ENCODE results near the gene CBFA2T2.
"Not testable (repeated sequence)": the region's sequence is repeated elsewhere in the genome, so short reads cannot be mapped to it uniquely, and the experiment has no call there.

CBFA2T2 gene

DNA sequence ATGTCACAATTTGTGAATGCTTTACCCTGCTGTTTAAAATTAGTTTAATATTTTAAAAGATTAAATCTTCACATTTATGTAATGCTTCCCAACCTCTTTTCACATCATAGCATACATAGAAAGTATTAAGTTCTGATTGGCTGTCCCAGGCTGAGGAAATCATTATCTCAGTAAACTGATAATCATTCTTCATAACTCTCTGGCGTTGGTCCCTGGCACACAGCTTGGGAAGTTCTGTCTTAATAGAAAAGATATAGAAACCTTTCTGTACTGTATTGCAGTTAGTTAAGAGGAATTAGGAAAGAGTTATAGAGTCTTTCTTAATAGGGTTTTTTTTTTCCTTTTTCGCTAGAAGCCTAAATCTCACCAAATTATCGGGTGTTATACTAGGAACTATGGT is 85.4 kb downstream of the CBFA2T2 start:
- no peak overlapping the region for H3K27ac Mint-ChIP-seq
- H3K4me1 Mint-ChIP-seq (ENCODE audit: low read depth): peaks cover 13% of the 10 kb centered on the region
- no peak for DNase-seq (ENCODE audit: low spot score)
- H3K4me3 Mint-ChIP-seq: no peak overlapping the region
- H3K9me3 Mint-ChIP-seq: no peaks in the 10 kb centered on the region
- H3K27me3 Mint-ChIP-seq (ENCODE audit: low read depth): no peaks in the 10 kb centered on the region
- H3K36me3 Mint-ChIP-seq (ENCODE audit: low read depth): peaks cover 2% of the 10 kb centered on the region

DNA sequence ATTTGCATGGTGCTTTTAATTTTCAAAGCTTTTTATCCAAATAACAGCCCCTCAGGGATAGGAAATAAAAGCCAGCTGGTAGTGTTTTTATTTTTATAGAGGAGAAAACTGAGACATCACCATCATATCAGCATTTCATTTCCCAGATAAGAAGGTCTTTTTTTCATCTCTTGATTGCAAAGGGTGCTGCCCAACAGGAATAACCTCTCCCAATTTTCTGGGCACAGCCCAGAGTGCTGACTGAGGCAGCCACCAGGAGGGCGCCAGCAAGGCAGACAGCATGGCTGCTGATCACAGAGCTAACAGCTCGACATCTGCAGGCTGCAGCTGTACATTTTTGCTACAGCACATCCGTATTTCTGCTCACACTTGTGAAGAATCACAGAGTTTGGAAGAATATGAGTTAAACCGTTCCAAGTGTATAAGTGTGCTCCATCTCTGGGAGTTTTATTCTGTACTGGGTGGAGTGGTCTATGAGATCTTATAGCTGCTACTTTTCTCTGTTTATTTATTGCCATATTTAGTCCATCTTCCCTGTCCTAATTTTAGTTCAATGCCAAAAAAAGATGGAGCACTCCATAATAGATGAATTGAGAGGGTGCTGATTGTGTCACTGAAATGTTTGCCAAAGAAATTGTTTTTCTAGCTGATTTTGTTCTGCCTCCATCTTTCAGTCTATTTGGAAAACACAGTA is 86.7 kb downstream of the CBFA2T2 start:
- Mint-ChIP-seq H3K4me3 (no peak overlapping the region), H3K36me3 (ENCODE audit: low read depth) (peaks cover 2% of the 10 kb centered on the region), H3K4me1 (ENCODE audit: low read depth) (peaks cover 5% of the 10 kb centered on the region), H3K27me3 (ENCODE audit: low read depth) (no peaks in the 10 kb centered on the region), H3K27ac (no peak overlapping the region), H3K9me3 (no peaks in the 10 kb centered on the region)
- no peak for DNase-seq (ENCODE audit: low spot score)

DNA sequence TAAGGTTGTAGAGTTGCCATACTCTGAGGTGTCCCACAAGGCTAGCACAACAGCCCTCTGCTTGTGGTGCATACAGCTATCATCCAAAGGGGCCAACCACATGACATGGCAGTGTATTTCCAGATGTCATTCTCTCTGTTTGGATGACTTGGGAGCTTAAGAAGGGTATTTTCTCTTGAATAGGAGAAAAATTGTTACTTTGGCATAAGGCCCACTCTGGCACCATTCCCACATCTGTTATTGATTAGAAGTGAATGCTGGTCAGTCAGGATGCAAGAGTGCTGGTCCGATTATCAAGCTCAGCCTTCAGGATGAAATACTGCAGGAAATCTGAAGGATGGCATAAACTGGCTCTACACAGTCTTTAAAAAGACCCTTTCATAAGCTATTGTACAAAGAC is 88.6 kb downstream of the CBFA2T2 start:
- Mint-ChIP-seq H3K36me3 (ENCODE audit: low read depth) (peaks cover 2% of the 10 kb centered on the region), H3K4me3 (no peak overlapping the region), H3K4me1 (ENCODE audit: low read depth) (no peaks in the 10 kb centered on the region), H3K27me3 (ENCODE audit: low read depth) (no peaks in the 10 kb centered on the region), H3K9me3 (no peaks in the 10 kb centered on the region), H3K27ac (no peak overlapping the region)
- no peak for DNase-seq (ENCODE audit: low spot score)

DNA sequence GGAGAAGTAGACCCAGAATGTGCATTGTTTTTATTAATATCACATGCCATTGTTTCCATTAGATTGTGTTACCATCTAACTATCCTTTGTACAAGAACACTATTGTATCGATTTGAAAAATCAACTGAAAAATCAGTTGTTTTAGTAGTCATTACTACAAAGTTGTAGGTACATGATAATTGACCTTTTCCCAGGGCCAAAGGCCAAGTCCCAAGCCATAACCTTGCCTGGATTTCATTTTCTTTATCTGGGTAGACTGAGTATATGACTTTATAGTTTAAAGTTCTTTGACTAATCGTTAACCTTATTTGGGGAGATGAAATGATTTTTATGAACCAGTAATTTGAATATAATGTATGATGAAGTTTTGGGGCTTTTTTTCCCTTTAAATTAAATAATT is 93.2 kb downstream of the CBFA2T2 start:
- Mint-ChIP-seq H3K9me3 (no peaks in the 10 kb centered on the region), H3K27me3 (ENCODE audit: low read depth) (no peaks in the 10 kb centered on the region), H3K4me3 (no peak overlapping the region), H3K27ac (no peak overlapping the region), H3K4me1 (ENCODE audit: low read depth) (no peaks in the 10 kb centered on the region), H3K36me3 (ENCODE audit: low read depth) (no peaks in the 10 kb centered on the region)
- no peak for DNase-seq (ENCODE audit: low spot score)

DNA sequence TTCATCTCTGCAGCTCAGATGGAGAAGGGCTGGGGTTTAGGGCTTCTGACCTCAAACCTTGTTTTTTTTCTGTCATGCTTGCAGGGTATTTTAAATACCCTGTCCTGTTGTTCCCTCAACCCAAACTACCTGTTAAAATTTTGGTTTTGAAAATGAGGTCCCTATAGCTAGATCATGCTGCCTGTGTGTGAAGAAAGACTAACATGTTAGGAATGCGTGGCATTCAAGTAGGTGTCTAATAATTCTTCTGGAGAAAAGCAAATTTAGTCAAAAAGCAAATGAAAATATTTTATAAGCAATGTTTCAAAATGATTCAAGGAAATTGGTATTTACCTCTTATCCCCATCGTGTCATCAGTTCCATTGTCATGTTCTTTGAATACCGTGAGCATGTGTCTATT is 95.1 kb downstream of the CBFA2T2 start:
- H3K27me3 Mint-ChIP-seq (ENCODE audit: low read depth): no peaks in the 10 kb centered on the region
- no peak overlapping the region for H3K27ac Mint-ChIP-seq
- H3K4me1 Mint-ChIP-seq (ENCODE audit: low read depth): no peaks in the 10 kb centered on the region
- no peak for DNase-seq (ENCODE audit: low spot score)
- no peaks in the 10 kb centered on the region for H3K36me3 Mint-ChIP-seq (ENCODE audit: low read depth)
- no peaks in the 10 kb centered on the region for H3K9me3 Mint-ChIP-seq
- H3K4me3 Mint-ChIP-seq: no peak overlapping the region

DNA sequence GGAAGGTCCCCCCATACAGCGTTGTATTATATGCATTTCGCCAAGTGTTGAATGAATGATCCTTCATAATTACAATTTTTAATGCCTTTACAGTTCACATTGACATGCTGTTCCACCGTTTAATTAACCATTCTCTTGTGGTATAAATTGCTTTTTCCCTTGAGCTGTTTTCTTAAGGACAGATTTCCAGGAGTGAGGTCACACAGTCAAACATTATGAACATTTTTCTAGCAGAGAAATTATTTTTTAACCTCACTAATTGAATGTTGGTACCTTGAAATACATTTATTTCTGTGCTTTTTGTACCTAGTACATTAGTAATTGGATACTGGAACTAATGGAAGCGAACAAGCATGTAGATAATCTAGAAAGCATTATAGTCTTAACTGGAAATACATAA is 95.5 kb downstream of the CBFA2T2 start:
- Mint-ChIP-seq H3K4me1 (ENCODE audit: low read depth) (no peaks in the 10 kb centered on the region), H3K36me3 (ENCODE audit: low read depth) (no peaks in the 10 kb centered on the region), H3K27me3 (ENCODE audit: low read depth) (no peaks in the 10 kb centered on the region), H3K4me3 (no peak overlapping the region), H3K27ac (no peak overlapping the region), H3K9me3 (no peaks in the 10 kb centered on the region)
- DNase-seq (ENCODE audit: low spot score): no peak

DNA sequence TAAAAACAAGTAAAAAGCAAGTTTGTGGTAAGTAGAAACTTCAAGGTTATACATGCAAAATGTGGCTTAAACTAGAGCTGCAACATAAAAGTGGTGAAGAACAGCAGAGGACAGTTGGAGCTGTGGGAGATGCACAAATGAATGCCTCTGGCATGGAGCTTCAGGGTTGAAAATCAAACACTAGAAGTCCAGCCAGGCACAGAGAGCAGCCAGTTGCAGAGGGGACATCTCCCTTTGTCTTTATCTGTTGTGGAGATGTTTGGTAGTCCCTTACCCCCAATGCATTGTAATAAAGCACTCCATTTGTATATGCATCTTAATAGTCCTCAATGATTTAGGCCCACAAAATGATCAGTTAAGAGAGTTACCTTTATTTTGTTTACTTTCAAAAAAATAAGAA is 99.2 kb downstream of the CBFA2T2 start:
- no peaks in the 10 kb centered on the region for H3K36me3 Mint-ChIP-seq (ENCODE audit: low read depth)
- no peak for DNase-seq (ENCODE audit: low spot score)
- H3K27me3 Mint-ChIP-seq (ENCODE audit: low read depth): no peaks in the 10 kb centered on the region
- no peak overlapping the region for H3K27ac Mint-ChIP-seq
- no peaks in the 10 kb centered on the region for H3K9me3 Mint-ChIP-seq
- peaks cover 4% of the 10 kb centered on the region for H3K4me1 Mint-ChIP-seq (ENCODE audit: low read depth)
- no peak overlapping the region for H3K4me3 Mint-ChIP-seq

DNA sequence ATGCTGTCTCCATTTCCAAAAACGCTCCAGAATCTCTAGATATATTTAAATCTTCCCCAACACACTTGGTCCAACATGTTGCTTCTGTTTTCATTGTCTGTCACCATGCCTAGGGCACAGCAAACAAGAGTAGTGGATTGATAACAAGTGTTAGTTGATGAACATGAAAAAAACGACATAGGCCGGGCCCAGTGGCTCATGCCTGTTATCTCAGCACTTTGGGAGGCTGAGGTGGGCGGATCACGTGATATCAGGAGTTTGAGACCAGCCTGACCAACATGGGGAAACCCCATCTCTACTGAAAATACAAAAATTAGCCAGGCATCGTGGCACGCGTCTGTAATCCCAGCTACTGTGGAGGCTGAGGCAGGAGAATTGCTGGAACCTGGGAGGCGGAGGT is 102.0 kb downstream of the CBFA2T2 start:
- not testable (repeated sequence) for H3K9me3 Mint-ChIP-seq; H3K27ac Mint-ChIP-seq; H3K36me3 Mint-ChIP-seq (ENCODE audit: low read depth); H3K4me1 Mint-ChIP-seq (ENCODE audit: low read depth); H3K27me3 Mint-ChIP-seq (ENCODE audit: low read depth); H3K4me3 Mint-ChIP-seq
- DNase-seq (ENCODE audit: low spot score): peak; percentile 65

DNA sequence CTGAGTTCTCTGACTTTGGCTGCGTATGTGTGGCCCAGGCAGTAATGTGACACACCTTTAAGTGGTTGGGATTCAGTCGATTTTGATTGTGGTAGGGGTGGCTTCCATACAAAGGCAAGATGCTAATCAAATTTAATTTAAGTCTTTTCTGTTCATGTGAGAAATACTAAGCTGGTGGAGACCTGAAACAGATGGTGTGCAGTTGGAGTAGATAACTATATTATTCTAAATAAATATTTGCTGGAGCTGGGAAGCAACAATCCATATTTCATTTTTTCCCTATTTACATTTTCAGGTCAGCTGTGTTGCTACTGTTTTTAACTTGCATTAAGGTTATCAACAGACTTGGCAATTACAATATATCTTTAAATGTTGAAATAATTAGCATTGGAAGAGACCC is 104.8 kb downstream of the CBFA2T2 start:
- no peak for DNase-seq (ENCODE audit: low spot score)
- no peak overlapping the region for H3K4me3 Mint-ChIP-seq
- H3K9me3 Mint-ChIP-seq: no peaks in the 10 kb centered on the region
- peaks cover under 1% of the 10 kb centered on the region for H3K36me3 Mint-ChIP-seq (ENCODE audit: low read depth)
- H3K27me3 Mint-ChIP-seq (ENCODE audit: low read depth): no peaks in the 10 kb centered on the region
- H3K4me1 Mint-ChIP-seq (ENCODE audit: low read depth): peaks cover 4% of the 10 kb centered on the region
- no peak overlapping the region for H3K27ac Mint-ChIP-seq

DNA sequence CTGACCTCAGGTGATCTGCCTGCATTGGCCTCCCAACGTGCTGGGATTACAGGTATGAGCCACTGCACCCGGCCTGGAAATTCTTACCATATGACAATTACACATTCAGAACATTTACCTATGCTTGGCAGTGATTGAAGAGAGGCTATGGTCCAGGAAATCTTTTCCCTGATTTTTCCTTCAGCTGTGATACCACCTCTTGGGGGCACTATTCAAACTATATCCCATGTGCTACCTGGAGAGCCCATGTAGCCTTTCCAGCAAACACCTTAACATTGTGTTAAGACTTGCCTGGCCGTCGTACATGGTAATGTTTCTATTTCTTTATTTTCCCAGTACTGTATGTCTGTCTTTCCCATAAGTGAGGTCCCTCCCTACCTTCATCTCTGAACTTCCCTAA is 110.5 kb downstream of the CBFA2T2 start:
- H3K9me3 Mint-ChIP-seq: no peaks in the 10 kb centered on the region
- H3K4me3 Mint-ChIP-seq: no peak overlapping the region
- H3K27me3 Mint-ChIP-seq (ENCODE audit: low read depth): no peaks in the 10 kb centered on the region
- peaks cover 16% of the 10 kb centered on the region for H3K4me1 Mint-ChIP-seq (ENCODE audit: low read depth)
- H3K27ac Mint-ChIP-seq: no peak overlapping the region
- DNase-seq (ENCODE audit: low spot score): no peak
- peaks cover 5% of the 10 kb centered on the region for H3K36me3 Mint-ChIP-seq (ENCODE audit: low read depth)

DNA sequence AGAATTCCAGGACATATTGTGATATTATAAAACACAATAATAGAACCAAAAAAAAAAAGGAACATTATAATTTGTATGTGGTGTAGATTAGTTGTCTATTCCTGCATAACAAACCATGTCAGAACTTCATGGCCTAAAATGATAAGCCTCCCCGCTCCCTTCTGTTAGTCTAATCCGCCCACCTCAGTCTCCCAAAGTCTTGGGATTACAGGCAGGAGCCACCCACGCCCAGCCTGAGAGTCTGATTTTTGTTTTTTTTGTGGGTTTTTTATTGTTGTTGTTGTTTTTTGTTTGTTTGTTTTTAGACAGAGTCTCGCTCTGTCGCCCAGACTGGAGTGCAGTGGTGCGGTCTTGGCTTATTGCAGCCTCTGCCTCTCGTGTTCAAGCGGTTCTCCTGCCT is 111.1 kb downstream of the CBFA2T2 start:
- Mint-ChIP-seq H3K27ac (no peak overlapping the region), H3K4me1 (ENCODE audit: low read depth) (peaks cover 17% of the 10 kb centered on the region), H3K4me3 (no peak overlapping the region), H3K36me3 (ENCODE audit: low read depth) (peaks cover 5% of the 10 kb centered on the region), H3K27me3 (ENCODE audit: low read depth) (no peaks in the 10 kb centered on the region), H3K9me3 (no peaks in the 10 kb centered on the region)
- no peak for DNase-seq (ENCODE audit: low spot score)

DNA sequence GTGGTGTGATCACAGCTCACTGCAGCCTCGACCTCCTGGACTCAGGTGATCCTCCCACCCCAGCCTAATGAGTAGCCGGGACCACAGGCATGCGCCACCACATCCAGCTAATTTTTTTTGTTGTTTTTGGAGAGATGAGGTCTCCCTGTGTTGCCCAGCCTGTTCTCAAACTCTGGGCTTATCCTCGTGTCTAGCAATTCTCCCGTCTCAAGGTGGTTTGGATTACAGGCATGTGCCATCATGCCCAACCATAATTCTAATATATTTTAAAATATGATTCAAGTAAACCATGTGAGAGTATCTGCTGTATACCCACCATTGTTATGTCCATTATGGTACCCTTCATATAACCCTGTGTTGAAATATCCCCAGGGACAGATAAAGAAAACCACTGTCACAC is 112.0 kb downstream of the CBFA2T2 start:
- no peak overlapping the region for H3K4me3 Mint-ChIP-seq
- no peak overlapping the region for H3K27ac Mint-ChIP-seq
- peaks cover 7% of the 10 kb centered on the region for H3K36me3 Mint-ChIP-seq (ENCODE audit: low read depth)
- H3K27me3 Mint-ChIP-seq (ENCODE audit: low read depth): no peaks in the 10 kb centered on the region
- H3K4me1 Mint-ChIP-seq (ENCODE audit: low read depth): peaks cover 22% of the 10 kb centered on the region
- no peaks in the 10 kb centered on the region for H3K9me3 Mint-ChIP-seq
- no peak for DNase-seq (ENCODE audit: low spot score)

DNA sequence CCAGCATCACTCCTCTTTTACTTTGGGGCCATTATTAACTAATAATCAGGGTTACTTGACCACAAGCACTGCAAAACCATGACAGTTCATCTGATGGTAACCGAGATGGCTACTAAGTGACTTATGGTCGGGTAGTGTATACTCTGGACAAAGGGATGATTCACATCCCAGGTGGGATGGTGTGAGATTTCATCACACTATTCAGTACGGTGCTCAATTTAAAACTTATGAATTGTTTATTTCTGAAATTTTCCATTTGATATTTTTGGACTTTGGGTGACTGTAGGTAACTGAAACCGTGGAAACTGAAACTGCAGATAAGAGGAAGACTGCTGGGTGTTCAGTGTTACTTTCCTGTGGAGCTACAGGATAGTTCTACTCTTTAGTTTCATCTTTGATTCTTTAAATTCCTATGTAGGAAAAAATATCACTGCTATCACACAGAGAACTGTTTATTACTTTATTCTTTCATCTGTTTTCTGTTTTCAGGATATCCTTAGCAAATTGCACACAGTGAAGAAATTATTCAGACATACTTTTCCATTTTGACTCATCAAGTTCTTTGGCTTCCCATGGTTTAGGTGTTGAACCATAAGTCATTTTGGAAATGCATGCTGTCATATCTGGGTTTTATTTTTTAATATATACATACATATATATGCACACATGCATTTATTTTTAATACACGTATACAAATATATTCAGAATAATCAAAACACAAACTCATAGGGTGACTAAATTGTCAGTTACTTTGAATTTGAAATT is 113.1 kb downstream of the CBFA2T2 start:
- Mint-ChIP-seq H3K27ac (no peak overlapping the region), H3K36me3 (ENCODE audit: low read depth) (peaks cover 14% of the 10 kb centered on the region), H3K9me3 (no peaks in the 10 kb centered on the region), H3K4me1 (ENCODE audit: low read depth) (peaks cover 22% of the 10 kb centered on the region), H3K4me3 (no peak overlapping the region), H3K27me3 (ENCODE audit: low read depth) (no peaks in the 10 kb centered on the region)
- no peak for DNase-seq (ENCODE audit: low spot score)

DNA sequence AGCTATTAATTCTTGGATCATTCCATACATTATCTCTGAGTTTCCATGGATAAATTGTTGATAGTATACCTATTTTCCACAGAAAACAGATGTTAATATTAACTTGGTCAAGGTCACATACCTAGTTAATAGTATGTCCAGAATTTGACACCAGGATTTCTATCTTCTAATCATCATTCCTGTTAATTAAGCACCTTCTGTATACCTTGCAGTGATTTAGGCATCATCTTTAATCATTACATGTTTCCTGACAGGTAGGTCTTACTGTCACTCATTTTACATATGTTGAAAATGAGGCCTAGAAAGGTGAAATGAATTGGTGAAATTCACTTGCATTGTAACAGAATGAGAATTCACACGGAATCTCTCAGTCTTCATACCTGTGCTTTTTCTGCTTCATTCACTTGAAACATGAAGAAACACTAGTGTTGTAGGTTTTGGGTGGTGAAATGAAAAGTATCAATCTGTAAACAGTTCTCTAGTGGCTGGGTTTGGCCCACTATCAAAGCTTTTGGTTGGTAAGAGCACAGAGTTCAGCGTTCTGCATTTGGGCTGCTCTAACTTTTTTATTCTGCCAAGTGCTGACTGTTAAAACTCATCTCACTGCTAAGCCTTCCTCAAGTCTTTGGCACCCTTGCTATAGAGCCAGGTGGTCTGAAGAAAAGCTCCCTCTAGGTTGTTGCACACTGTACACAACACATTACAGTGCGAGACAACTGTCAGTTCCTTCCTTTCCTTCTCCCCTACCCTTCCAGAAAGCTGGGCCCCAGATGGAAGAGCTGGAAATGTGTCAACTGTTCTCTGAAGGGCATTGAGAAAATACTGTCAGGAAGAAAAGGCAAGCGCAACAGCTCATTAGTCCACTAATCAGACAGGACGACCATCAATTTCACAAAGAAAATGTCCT is 114.4 kb downstream of the CBFA2T2 start:
- DNase-seq (ENCODE audit: low spot score): no peak
- Mint-ChIP-seq H3K4me1 (ENCODE audit: low read depth) (peaks cover 23% of the 10 kb centered on the region), H3K36me3 (ENCODE audit: low read depth) (peaks cover 20% of the 10 kb centered on the region), H3K4me3 (no peak overlapping the region), H3K27me3 (ENCODE audit: low read depth) (no peaks in the 10 kb centered on the region), H3K27ac (no peak overlapping the region), H3K9me3 (no peaks in the 10 kb centered on the region)

All from T-helper 2 cell treated with Interferon-gamma antibody and Interleukin-4, amounts not matched to agents 5 μg/mL and 100 μg/mL, for 36 hours (primary cell).